ENCODE measurements around the gene CUL4A. TPM values are rescaled to one million over a fixed set of nuclear protein-coding genes. Genes with fewer than 3 reads are reported as not detected.

Gene CUL4A
- total RNA-seq, 1 donor from 2014 or later, result 81.3 TPM

DNA sequence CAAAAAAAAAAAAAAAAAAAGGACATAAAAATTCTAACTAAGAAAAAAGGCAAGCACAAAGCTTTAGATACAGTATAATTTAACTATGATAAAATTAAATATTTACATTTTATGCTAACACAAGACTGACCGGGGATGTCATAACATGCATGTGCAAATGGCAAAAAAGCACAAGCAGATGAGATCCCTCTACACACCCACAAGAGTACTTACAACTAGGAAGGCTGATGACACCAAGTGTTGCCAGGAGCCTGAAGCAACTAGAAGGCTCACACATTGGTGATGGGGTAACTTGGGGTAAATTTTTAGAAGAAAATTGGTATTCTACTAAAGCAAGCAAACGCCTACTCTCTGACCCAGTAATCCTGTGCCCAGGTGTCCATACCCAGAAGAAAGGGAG, 7.6 kb upstream of the CUL4A start:
- no peaks in the 10 kb centered on the region for H3K27me3 Mint-ChIP-seq (ENCODE audit: low read depth, unreplicated experiment)
- Histone ChIP-seq H2AFZ (ENCODE audit: low read depth, low read length) (no peak overlapping the region), H3K9ac (ENCODE audit: low read length) (no peak overlapping the region), H3K4me2 (ENCODE audit: low read length) (no peak overlapping the region), H3K9me3 (ENCODE audit: insufficient read depth, low read depth, low read length) (no peaks in the 10 kb centered on the region), H3K4me1 (ENCODE audit: insufficient read depth, low read length) (peaks cover 7% of the 10 kb centered on the region), H3K27ac (ENCODE audit: low read depth, low read length) (no peak overlapping the region), H3K79me2 (ENCODE audit: insufficient read depth, low read length) (peaks cover 89% of the 10 kb centered on the region), H3K27me3 (ENCODE audit: insufficient read depth, low read length) (no peaks in the 10 kb centered on the region), H4K20me1 (ENCODE audit: insufficient read depth, low read length) (peaks cover 54% of the 10 kb centered on the region), H3K4me3 (ENCODE audit: insufficient read depth, low read depth, low read length) (no peak overlapping the region), H3K36me3 (ENCODE audit: insufficient read depth, low read length) (peaks cover 23% of the 10 kb centered on the region)
- peaks cover 6% of the 10 kb centered on the region for H3K4me1 Mint-ChIP-seq (ENCODE audit: low read depth, unreplicated experiment)
- FAIRE-seq, result no peak
- H3K27ac Mint-ChIP-seq (ENCODE audit: unreplicated experiment), result no peak overlapping the region
- H3K9me3 Mint-ChIP-seq (ENCODE audit: unreplicated experiment), result no peaks in the 10 kb centered on the region
- peaks cover 8% of the 10 kb centered on the region for H3K36me3 Mint-ChIP-seq (ENCODE audit: low read depth, unreplicated experiment)
- no peak for DNase-seq (ENCODE audit: low read depth)
- H3K4me3 Mint-ChIP-seq (ENCODE audit: unreplicated experiment), result no peak overlapping the region
- TF ChIP-seq, protein P1, sequence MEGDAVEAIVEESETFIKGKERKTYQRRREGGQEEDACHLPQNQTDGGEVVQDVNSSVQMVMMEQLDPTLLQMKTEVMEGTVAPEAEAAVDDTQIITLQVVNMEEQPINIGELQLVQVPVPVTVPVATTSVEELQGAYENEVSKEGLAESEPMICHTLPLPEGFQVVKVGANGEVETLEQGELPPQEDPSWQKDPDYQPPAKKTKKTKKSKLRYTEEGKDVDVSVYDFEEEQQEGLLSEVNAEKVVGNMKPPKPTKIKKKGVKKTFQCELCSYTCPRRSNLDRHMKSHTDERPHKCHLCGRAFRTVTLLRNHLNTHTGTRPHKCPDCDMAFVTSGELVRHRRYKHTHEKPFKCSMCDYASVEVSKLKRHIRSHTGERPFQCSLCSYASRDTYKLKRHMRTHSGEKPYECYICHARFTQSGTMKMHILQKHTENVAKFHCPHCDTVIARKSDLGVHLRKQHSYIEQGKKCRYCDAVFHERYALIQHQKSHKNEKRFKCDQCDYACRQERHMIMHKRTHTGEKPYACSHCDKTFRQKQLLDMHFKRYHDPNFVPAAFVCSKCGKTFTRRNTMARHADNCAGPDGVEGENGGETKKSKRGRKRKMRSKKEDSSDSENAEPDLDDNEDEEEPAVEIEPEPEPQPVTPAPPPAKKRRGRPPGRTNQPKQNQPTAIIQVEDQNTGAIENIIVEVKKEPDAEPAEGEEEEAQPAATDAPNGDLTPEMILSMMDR (IDR thresholded peaks at IDR 0.05; ENCODE audit: insufficient read depth, low read depth, low read length), result no peak
- no peak for TF ChIP-seq EZH2 (IDR thresholded peaks at IDR 0.05; ENCODE audit: insufficient read depth, low read length)

DNA sequence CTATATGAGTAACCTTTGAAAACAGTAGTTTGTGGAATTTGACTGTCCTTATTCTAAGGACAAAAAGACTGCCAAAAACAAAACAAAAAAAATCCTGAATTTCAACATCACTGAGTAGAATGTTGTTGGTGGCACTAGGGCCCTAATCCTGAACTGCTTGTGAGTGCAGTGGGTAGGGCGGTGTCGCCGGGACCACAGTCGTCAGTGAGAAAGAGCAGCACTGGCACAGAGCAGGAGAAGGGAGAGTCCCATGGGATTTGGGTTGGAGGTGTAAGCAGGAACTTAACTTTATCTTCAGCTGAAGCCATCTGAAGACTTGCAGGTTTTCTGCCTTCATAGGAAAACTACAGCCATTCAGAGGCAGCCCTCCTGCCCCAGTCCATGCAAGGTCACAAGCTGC, 6.5 kb upstream of the CUL4A start:
- H3K4me2 ChIP-seq (ENCODE audit: low read length), result no peak overlapping the region
- no peaks in the 10 kb centered on the region for H3K27me3 ChIP-seq (ENCODE audit: insufficient read depth, low read length)
- DNase-seq (ENCODE audit: low read depth), result no peak
- H3K27ac ChIP-seq (ENCODE audit: low read depth, low read length), result no peak overlapping the region
- no peak overlapping the region for H2AFZ ChIP-seq (ENCODE audit: low read depth, low read length)
- H3K27ac Mint-ChIP-seq (ENCODE audit: unreplicated experiment), result peak overlapping the region; percentile 36
- no peaks in the 10 kb centered on the region for H3K27me3 Mint-ChIP-seq (ENCODE audit: low read depth, unreplicated experiment)
- peaks cover 13% of the 10 kb centered on the region for H3K4me1 ChIP-seq (ENCODE audit: insufficient read depth, low read length)
- H3K36me3 ChIP-seq (ENCODE audit: insufficient read depth, low read length), result peaks cover 13% of the 10 kb centered on the region
- no peaks in the 10 kb centered on the region for H3K9me3 Mint-ChIP-seq (ENCODE audit: unreplicated experiment)
- H3K4me3 ChIP-seq (ENCODE audit: insufficient read depth, low read depth, low read length), result no peak overlapping the region
- TF ChIP-seq EZH2 (IDR thresholded peaks at IDR 0.05; ENCODE audit: insufficient read depth, low read length), result no peak
- TF ChIP-seq, protein P1 (IDR thresholded peaks at IDR 0.05; ENCODE audit: insufficient read depth, low read depth, low read length), result no peak
- peaks cover 98% of the 10 kb centered on the region for H3K79me2 ChIP-seq (ENCODE audit: insufficient read depth, low read length)
- peaks cover 14% of the 10 kb centered on the region for H3K4me1 Mint-ChIP-seq (ENCODE audit: low read depth, unreplicated experiment)
- peaks cover 4% of the 10 kb centered on the region for H3K36me3 Mint-ChIP-seq (ENCODE audit: low read depth, unreplicated experiment)
- H4K20me1 ChIP-seq (ENCODE audit: insufficient read depth, low read length), result peaks cover 50% of the 10 kb centered on the region
- H3K4me3 Mint-ChIP-seq (ENCODE audit: unreplicated experiment), result no peak overlapping the region
- H3K9me3 ChIP-seq (ENCODE audit: insufficient read depth, low read depth, low read length), result no peaks in the 10 kb centered on the region
- no peak overlapping the region for H3K9ac ChIP-seq (ENCODE audit: low read length)
- no peak for FAIRE-seq

DNA sequence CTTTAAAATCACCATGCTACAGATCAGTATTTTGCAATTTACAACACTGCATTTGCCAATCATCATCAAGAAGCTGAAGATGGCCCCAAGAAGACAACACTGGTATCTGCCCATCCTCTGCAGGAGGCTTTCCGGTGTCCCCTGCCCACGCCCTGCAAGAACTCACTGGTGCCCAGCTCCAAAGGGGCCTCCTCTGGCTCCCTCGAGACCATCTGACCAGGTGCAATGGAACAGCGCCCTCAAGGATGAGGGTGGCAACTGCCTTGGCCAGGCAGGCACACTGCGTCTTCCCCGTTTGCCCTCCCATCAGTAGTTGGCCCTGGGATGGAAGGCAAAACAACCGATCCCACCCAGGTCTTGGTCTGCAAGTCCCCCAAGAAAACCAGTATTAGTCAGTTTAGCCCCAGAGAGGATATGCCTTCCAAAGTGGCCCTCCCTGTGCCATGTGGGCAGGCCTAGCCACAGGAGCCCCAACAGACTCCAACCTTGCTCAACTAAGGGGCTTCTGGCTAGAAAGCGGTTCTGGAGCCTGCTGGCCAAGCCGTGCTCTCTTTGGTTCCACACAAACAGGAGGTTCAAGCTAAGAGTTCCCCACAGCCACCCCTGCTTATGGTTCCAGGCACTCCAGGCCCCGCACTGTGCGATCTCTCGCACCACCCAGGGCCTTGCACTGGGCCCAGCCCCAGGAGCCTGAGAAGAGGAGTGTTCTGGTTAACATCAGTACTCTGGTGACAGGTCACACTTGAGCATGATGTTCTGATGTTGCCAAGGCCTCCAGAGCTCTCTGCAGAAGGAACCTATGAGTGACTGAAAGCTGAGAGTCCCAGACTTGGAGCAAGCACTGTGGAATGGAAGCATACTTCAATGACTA, 5.7 kb upstream of the CUL4A start:
- Mint-ChIP-seq H3K4me3 (ENCODE audit: unreplicated experiment) (no peak overlapping the region), H3K36me3 (ENCODE audit: low read depth, unreplicated experiment) (peaks cover 3% of the 10 kb centered on the region), H3K27ac (ENCODE audit: unreplicated experiment) (no peak overlapping the region), H3K9me3 (ENCODE audit: unreplicated experiment) (no peaks in the 10 kb centered on the region), H3K4me1 (ENCODE audit: low read depth, unreplicated experiment) (peaks cover 14% of the 10 kb centered on the region), H3K27me3 (ENCODE audit: low read depth, unreplicated experiment) (no peaks in the 10 kb centered on the region)
- DNase-seq (ENCODE audit: low read depth) (no peak), FAIRE-seq (no peak)
- H3K79me2 ChIP-seq (ENCODE audit: insufficient read depth, low read length), result peaks cover 97% of the 10 kb centered on the region
- peaks cover 50% of the 10 kb centered on the region for H4K20me1 ChIP-seq (ENCODE audit: insufficient read depth, low read length)
- no peak overlapping the region for H2AFZ ChIP-seq (ENCODE audit: low read depth, low read length)
- H3K27ac ChIP-seq (ENCODE audit: low read depth, low read length), result no peak overlapping the region
- no peaks in the 10 kb centered on the region for H3K9me3 ChIP-seq (ENCODE audit: insufficient read depth, low read depth, low read length)
- H3K36me3 ChIP-seq (ENCODE audit: insufficient read depth, low read length), result peaks cover 9% of the 10 kb centered on the region
- no peaks in the 10 kb centered on the region for H3K27me3 ChIP-seq (ENCODE audit: insufficient read depth, low read length)
- H3K9ac ChIP-seq (ENCODE audit: low read length), result no peak overlapping the region
- peaks cover 14% of the 10 kb centered on the region for H3K4me1 ChIP-seq (ENCODE audit: insufficient read depth, low read length)
- no peak overlapping the region for H3K4me3 ChIP-seq (ENCODE audit: insufficient read depth, low read depth, low read length)
- H3K4me2 ChIP-seq (ENCODE audit: low read length), result no peak overlapping the region
- no peak for TF ChIP-seq EZH2 (IDR thresholded peaks at IDR 0.05; ENCODE audit: insufficient read depth, low read length)
- TF ChIP-seq, protein P1 (IDR thresholded peaks at IDR 0.05; ENCODE audit: insufficient read depth, low read depth, low read length), result no peak
